ENCODE measurements around the gene HLA-DPA1.

DNA sequence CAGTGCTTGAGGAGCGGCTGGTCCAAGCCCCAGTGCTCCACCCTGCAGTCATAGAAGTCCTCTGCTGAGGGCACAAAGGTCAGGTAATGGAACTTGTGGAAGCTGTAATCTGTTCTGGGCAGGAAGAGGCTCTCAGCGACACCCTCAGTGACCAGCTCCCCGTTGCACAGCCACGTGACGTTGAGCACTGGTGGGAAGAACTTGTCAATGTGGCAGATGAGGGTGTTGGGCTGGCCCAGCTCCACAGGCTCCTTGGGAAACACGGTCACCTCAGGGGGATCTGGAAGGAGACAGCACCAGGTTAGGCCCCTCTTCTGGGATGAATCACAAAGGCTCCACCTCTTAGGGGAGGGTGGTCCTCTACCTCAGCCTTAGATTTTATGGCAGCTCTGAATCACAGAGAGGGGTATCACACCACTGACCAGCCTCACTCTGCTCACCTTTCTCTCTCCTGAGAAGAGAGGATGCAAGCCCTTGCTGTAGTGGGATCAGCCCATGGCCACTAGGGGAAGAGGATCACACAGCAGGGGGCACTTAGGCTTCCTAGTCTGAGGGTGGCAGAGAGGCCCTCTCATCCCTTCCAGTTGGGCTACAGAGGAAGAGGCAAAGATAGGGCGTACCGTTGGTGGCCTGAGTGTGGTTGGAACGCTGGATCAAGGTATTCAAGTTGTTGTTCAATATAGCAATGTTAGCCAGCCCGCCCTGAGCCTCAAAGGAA, 4.3 kb downstream of the HLA-DPA1 start:
- TF ChIP-seq, protein P1, sequence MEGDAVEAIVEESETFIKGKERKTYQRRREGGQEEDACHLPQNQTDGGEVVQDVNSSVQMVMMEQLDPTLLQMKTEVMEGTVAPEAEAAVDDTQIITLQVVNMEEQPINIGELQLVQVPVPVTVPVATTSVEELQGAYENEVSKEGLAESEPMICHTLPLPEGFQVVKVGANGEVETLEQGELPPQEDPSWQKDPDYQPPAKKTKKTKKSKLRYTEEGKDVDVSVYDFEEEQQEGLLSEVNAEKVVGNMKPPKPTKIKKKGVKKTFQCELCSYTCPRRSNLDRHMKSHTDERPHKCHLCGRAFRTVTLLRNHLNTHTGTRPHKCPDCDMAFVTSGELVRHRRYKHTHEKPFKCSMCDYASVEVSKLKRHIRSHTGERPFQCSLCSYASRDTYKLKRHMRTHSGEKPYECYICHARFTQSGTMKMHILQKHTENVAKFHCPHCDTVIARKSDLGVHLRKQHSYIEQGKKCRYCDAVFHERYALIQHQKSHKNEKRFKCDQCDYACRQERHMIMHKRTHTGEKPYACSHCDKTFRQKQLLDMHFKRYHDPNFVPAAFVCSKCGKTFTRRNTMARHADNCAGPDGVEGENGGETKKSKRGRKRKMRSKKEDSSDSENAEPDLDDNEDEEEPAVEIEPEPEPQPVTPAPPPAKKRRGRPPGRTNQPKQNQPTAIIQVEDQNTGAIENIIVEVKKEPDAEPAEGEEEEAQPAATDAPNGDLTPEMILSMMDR (IDR thresholded peaks at IDR 0.05) = no peak
- no peak for TF ChIP-seq POLR2A (IDR thresholded peaks at IDR 0.05)
